OCI-LY1 (cell line): ENCODE measurements around the gene FKBP1A.

Experiments used
- H2AFZ ChIP-seq: fragments of 200-600 bp; sonication (generic), shearing (Covaris generic); 2 replicates; pipeline ENCODE4 v1.6.0; 2014; ENCODE audit warnings: antibody characterized with exemption, mild to moderate bottlenecking, low read length
- H3F3A ChIP-seq: fragments of 200-600 bp; sonication (generic), shearing (Covaris generic); 2 replicates; pipeline ENCODE4 v1.6.0; 2014; ENCODE audit warnings: mild to moderate bottlenecking, antibody characterized with exemption, low read length, moderate library complexity; ENCODE audit not compliant: insufficient read depth
- H3K27ac ChIP-seq: fragments of 200-600 bp; sonication (generic); 2 replicates; pipeline ENCODE4 v1.5.1; 2014; ENCODE audit warnings: low read length, mixed run types, mild to moderate bottlenecking, low read depth; ENCODE audit not compliant: poor library complexity, severe bottlenecking
- H3K27me3 ChIP-seq: fragments of 200-600 bp; sonication (generic); 2 replicates; pipeline ENCODE4 v1.6.0; 2014; ENCODE audit warnings: antibody characterized with exemption, mild to moderate bottlenecking, low read length, moderate library complexity; ENCODE audit not compliant: insufficient read depth
- H3K36me3 ChIP-seq: fragments of 200-600 bp; sonication (generic); 2 replicates; pipeline ENCODE4 v1.6.1; 2014; ENCODE audit warnings: mild to moderate bottlenecking, antibody characterized with exemption, low read length, moderate library complexity, mixed read lengths; ENCODE audit not compliant: insufficient read depth
- H3K4me1 ChIP-seq: fragments of 200-600 bp; sonication (generic); 2 replicates; pipeline ENCODE4 v1.5.1; 2014; ENCODE audit warnings: mild to moderate bottlenecking, low read length, moderate library complexity; ENCODE audit not compliant: insufficient read depth, severe bottlenecking
- H3K4me2 ChIP-seq: fragments of 200-600 bp; sonication (generic), shearing (Covaris generic); 2 replicates; pipeline ENCODE4 v1.6.1; 2014; ENCODE audit warnings: low read length
- H3K4me3 ChIP-seq: fragments of 200-600 bp; sonication (generic); 2 replicates; pipeline ENCODE4 v1.5.1; 2014; ENCODE audit warnings: low read length, low read depth, mild to moderate bottlenecking, mixed read lengths; ENCODE audit not compliant: poor library complexity, severe bottlenecking
- H3K79me2 ChIP-seq: fragments of 200-600 bp; shearing (Covaris generic); 2 replicates; pipeline ENCODE4 v1.6.1; 2016; ENCODE audit warnings: mixed run types, low read length, mixed read lengths; ENCODE audit not compliant: insufficient read depth
- H3K9ac ChIP-seq: fragments of 200-600 bp; sonication (generic), shearing (Covaris generic); 2 replicates; pipeline ENCODE4 v1.6.1; 2014; ENCODE audit warnings: mild to moderate bottlenecking, low read length, mixed read lengths
- H3K9me2 ChIP-seq: fragments of 200-600 bp; sonication (generic), shearing (Covaris generic); 2 replicates; pipeline ENCODE4 v1.6.1; 2014; ENCODE audit warnings: low read depth, mild to moderate bottlenecking, low read length, mixed read lengths
- H3K9me3 ChIP-seq: fragments of 200-600 bp; shearing (Covaris generic); 2 replicates; pipeline ENCODE4 v1.6.1; 2014; ENCODE audit warnings: low read length, mixed read lengths
- H4K20me1 ChIP-seq: fragments of 200-600 bp; sonication (generic), shearing (Covaris generic); 2 replicates; pipeline ENCODE4 v1.6.0; 2016; ENCODE audit warnings: mild to moderate bottlenecking, low read length; ENCODE audit not compliant: insufficient read depth
- EZH2 ChIP-seq: fragments of 200-600 bp; sonication (generic), shearing (Covaris generic); IDR thresholded peaks from 2 replicates; pipeline ENCODE4 v1.8.0; 2017; ENCODE audit warnings: borderline replicate concordance, mixed run types, mild to moderate bottlenecking, antibody characterized with exemption, low read length, moderate library complexity, mixed read lengths
- TF ChIP-seq, protein P1 (sequence below): fragments of 200-600 bp; sonication (generic), shearing (Covaris generic); IDR thresholded peaks from 2 replicates; pipeline ENCODE4 v1.5.1; 2017; ENCODE audit warnings: mild to moderate bottlenecking, antibody characterized with exemption, low read length, moderate library complexity, mixed read lengths

Gene FKBP1A

DNA sequence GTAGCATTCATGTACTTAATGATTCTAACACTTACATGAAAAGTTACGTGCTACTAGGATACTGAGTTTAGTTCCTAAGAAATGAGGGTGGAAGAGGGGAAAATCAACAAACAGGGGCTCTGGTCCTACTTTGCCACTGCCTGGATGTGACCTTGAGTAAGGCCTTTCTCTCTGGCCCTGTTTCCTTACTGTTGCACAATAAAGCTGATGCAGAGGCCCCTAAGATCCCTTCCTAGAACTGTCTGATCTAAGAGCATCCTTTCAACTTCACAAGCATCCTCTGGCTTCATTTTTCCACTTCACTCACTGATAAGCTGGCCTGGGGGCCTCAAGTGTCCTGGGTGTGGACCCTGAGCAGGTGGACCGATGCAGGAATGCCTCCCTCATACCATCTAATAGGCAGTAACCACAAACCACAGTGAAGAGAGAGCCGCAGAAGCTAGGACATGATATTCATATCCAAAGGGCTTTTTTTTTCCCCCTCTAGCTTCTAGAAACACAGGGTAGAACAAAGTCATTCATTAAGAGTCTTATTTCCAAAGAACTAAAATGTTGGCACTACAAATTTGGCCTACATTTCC, 21.6 kb downstream of the FKBP1A start:
- Histone ChIP-seq H3K36me3 (peaks cover 72% of the 10 kb centered on the region), H3K4me2 (no peak overlapping the region), H3K9ac (no peak overlapping the region), H4K20me1 (no peaks in the 10 kb centered on the region), H3K27me3 (no peaks in the 10 kb centered on the region), H3K79me2 (peaks cover 3% of the 10 kb centered on the region; the same call in 1 of the 2 replicates), H3K4me3 (no peak overlapping the region), H3K9me2 (no peaks in the 10 kb centered on the region), H3K27ac (no peak overlapping the region), H2AFZ (no peak overlapping the region), H3K9me3 (no peaks in the 10 kb centered on the region), H3K4me1 (no peaks in the 10 kb centered on the region), H3F3A (no peaks in the 10 kb centered on the region)
- TF ChIP-seq, protein P1, sequence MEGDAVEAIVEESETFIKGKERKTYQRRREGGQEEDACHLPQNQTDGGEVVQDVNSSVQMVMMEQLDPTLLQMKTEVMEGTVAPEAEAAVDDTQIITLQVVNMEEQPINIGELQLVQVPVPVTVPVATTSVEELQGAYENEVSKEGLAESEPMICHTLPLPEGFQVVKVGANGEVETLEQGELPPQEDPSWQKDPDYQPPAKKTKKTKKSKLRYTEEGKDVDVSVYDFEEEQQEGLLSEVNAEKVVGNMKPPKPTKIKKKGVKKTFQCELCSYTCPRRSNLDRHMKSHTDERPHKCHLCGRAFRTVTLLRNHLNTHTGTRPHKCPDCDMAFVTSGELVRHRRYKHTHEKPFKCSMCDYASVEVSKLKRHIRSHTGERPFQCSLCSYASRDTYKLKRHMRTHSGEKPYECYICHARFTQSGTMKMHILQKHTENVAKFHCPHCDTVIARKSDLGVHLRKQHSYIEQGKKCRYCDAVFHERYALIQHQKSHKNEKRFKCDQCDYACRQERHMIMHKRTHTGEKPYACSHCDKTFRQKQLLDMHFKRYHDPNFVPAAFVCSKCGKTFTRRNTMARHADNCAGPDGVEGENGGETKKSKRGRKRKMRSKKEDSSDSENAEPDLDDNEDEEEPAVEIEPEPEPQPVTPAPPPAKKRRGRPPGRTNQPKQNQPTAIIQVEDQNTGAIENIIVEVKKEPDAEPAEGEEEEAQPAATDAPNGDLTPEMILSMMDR, result no peak
- TF ChIP-seq EZH2, result no peak

- no peak overlapping the region for H3K27ac ChIP-seq
- H3K4me1 ChIP-seq, result no peaks in the 10 kb centered on the region
Measured at GRCh38 chr20:1370548-1371110, 22.2 kb downstream of the FKBP1A start.

DNA sequence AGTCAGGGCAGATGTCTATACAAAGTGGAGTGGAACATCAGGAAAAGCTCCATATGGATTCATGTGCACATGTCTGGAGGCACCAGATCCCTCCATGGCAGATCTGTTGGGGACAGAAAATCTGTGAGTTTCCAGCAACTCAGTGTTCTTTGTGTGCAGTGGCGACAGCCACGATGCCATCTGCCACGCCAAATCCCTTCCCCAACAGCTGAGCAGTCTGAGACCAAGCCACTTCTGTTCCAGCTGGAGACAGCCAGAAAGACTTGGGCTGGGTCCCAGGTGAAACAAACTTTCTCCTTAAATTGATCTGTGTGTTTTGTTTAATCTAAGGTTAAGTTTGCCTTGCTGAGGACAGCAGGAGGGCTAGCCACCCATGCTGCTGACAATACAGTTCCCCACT, 22.9 kb downstream of the FKBP1A start:
- TF ChIP-seq, protein P1, result no peak
- no peak for TF ChIP-seq EZH2
- Histone ChIP-seq H3K27me3 (no peaks in the 10 kb centered on the region), H3F3A (no peaks in the 10 kb centered on the region), H3K27ac (no peak overlapping the region), H3K9me2 (no peaks in the 10 kb centered on the region), H3K9ac (no peak overlapping the region), H4K20me1 (no peaks in the 10 kb centered on the region), H3K9me3 (no peaks in the 10 kb centered on the region), H3K4me1 (no peaks in the 10 kb centered on the region), H3K4me3 (no peak overlapping the region), H3K79me2 (no peaks in the 10 kb centered on the region), H3K4me2 (no peak overlapping the region), H2AFZ (no peak overlapping the region), H3K36me3 (peaks cover 69% of the 10 kb centered on the region)

More at GRCh38 chr20:1370548-1371110, 22.2 kb downstream of the FKBP1A start:
- Histone ChIP-seq H3K4me2 (no peak overlapping the region), H3K79me2 (no peaks in the 10 kb centered on the region), H2AFZ (no peak overlapping the region), H3K9me3 (no peaks in the 10 kb centered on the region), H3K27me3 (no peaks in the 10 kb centered on the region), H3K36me3 (peaks cover 70% of the 10 kb centered on the region), H3K4me3 (no peak overlapping the region), H3K9me2 (no peaks in the 10 kb centered on the region), H3F3A (no peaks in the 10 kb centered on the region), H4K20me1 (no peaks in the 10 kb centered on the region), H3K9ac (no peak overlapping the region)
- TF ChIP-seq, protein P1, result no peak
- TF ChIP-seq EZH2, result no peak
